ENCODE measurements around the gene FBXO9. TPM values are rescaled to one million over a fixed set of nuclear protein-coding genes. Genes with fewer than 3 reads are reported as not detected.

FBXO9 gene
- total RNA-seq, 1 donor from 2014 or later: 50.8 TPM

- H3K4me3 Mint-ChIP-seq: no peak overlapping the region
- no peaks in the 10 kb centered on the region for H3K4me1 ChIP-seq
- H3K9ac ChIP-seq: no peak overlapping the region
- H3K36me3 Mint-ChIP-seq: no peaks in the 10 kb centered on the region
- no peaks in the 10 kb centered on the region for H3K9me3 Mint-ChIP-seq
- H3K36me3 ChIP-seq: no peaks in the 10 kb centered on the region
- no peaks in the 10 kb centered on the region for H3F3A ChIP-seq (ENCODE audit: low read depth)
- no peak overlapping the region for H2AFZ ChIP-seq (replicated peaks)
- no peak overlapping the region for H3K4me2 ChIP-seq
- H3K4me3 ChIP-seq: no peak overlapping the region
- H3K79me2 ChIP-seq (ENCODE audit: low read depth): no peaks in the 10 kb centered on the region
- peaks cover 6% of the 10 kb centered on the region for H3K27me3 Mint-ChIP-seq (ENCODE audit: insufficient read depth, low read depth)
- DNase-seq (ENCODE audit: low spot score): no peak
- no peaks in the 10 kb centered on the region for H3K27me3 ChIP-seq
- no peaks in the 10 kb centered on the region for H4K20me1 ChIP-seq (ENCODE audit: low read depth)
- TF ChIP-seq EZH2phosphoT487 (IDR thresholded peaks at IDR 0.05): no peak
- no peak for TF ChIP-seq EZH2 (IDR thresholded peaks at IDR 0.05)
- TF ChIP-seq CTCF (IDR thresholded peaks at IDR 0.05): no peak
- no peak overlapping the region for H3K27ac Mint-ChIP-seq
- H3K27ac ChIP-seq: no peak overlapping the region
- peaks cover 3% of the 10 kb centered on the region for H3K4me1 Mint-ChIP-seq
- H3K9me3 ChIP-seq (ENCODE audit: low read depth): no peaks in the 10 kb centered on the region
These were observed 63.6 kb downstream of the FBXO9 start for GRCh38 chr6:53128842-53129241.

GRCh38 chr6:53130569-53131290 lies 65.5 kb downstream of the FBXO9 start:
- Histone ChIP-seq H3K4me1 (no peaks in the 10 kb centered on the region), H3K9me3 (ENCODE audit: low read depth) (no peaks in the 10 kb centered on the region), H3K79me2 (ENCODE audit: low read depth) (no peaks in the 10 kb centered on the region), H2AFZ (replicated peaks) (no peak overlapping the region), H3K27me3 (no peaks in the 10 kb centered on the region), H3K27ac (no peak overlapping the region), H3K4me3 (no peak overlapping the region), H3F3A (ENCODE audit: low read depth) (no peaks in the 10 kb centered on the region), H3K4me2 (no peak overlapping the region), H3K36me3 (no peaks in the 10 kb centered on the region), H4K20me1 (ENCODE audit: low read depth) (no peaks in the 10 kb centered on the region), H3K9ac (no peak overlapping the region)
- no peak for DNase-seq (ENCODE audit: low spot score)
- Mint-ChIP-seq H3K27ac (no peak overlapping the region), H3K9me3 (no peaks in the 10 kb centered on the region), H3K4me1 (peaks cover 3% of the 10 kb centered on the region), H3K27me3 (ENCODE audit: insufficient read depth, low read depth) (peaks cover 6% of the 10 kb centered on the region), H3K36me3 (no peaks in the 10 kb centered on the region), H3K4me3 (no peak overlapping the region)
- TF ChIP-seq CTCF (IDR thresholded peaks at IDR 0.05) (no peak), EZH2phosphoT487 (IDR thresholded peaks at IDR 0.05) (no peak), EZH2 (IDR thresholded peaks at IDR 0.05) (no peak)

- Mint-ChIP-seq H3K4me3 (no peak overlapping the region), H3K27me3 (ENCODE audit: insufficient read depth, low read depth) (peaks cover 8% of the 10 kb centered on the region), H3K36me3 (no peaks in the 10 kb centered on the region), H3K27ac (no peak overlapping the region), H3K9me3 (no peaks in the 10 kb centered on the region), H3K4me1 (peaks cover 3% of the 10 kb centered on the region)
- no peak overlapping the region for H3K4me2 ChIP-seq
- H3K9me3 ChIP-seq (ENCODE audit: low read depth): no peaks in the 10 kb centered on the region
- H3F3A ChIP-seq (ENCODE audit: low read depth): no peaks in the 10 kb centered on the region
- no peaks in the 10 kb centered on the region for H3K36me3 ChIP-seq
- H3K4me3 ChIP-seq: no peak overlapping the region
- H3K27ac ChIP-seq: no peak overlapping the region
- H3K27me3 ChIP-seq: no peaks in the 10 kb centered on the region
- DNase-seq (ENCODE audit: low spot score): no peak
- H4K20me1 ChIP-seq (ENCODE audit: low read depth): no peaks in the 10 kb centered on the region
- TF ChIP-seq CTCF (IDR thresholded peaks at IDR 0.05): no peak
- TF ChIP-seq EZH2 (IDR thresholded peaks at IDR 0.05): no peak
- TF ChIP-seq EZH2phosphoT487 (IDR thresholded peaks at IDR 0.05): no peak
- H3K4me1 ChIP-seq: no peaks in the 10 kb centered on the region
- H3K79me2 ChIP-seq (ENCODE audit: low read depth): no peaks in the 10 kb centered on the region
- no peak overlapping the region for H3K9ac ChIP-seq
- H2AFZ ChIP-seq (replicated peaks): no peak overlapping the region
These were observed 68.8 kb downstream of the FBXO9 start for GRCh38 chr6:53133961-53134360.

All from neural progenitor cell (in vitro differentiated cells).